CD4-positive, alpha-beta T cell treated with Interleukin-17A for 4 hours (primary cell): ENCODE measurements around the gene MST1.
"Not testable (repeated sequence)": the region's sequence is repeated elsewhere in the genome, so short reads cannot be mapped to it uniquely, and the experiment has no call there.

Source experiments
- DNase-seq: peaks from one replicate; pipeline ENCODE4 v3.0.0-alpha.2; 2020; ENCODE audit warnings: mixed read lengths

Gene MST1

DNA sequence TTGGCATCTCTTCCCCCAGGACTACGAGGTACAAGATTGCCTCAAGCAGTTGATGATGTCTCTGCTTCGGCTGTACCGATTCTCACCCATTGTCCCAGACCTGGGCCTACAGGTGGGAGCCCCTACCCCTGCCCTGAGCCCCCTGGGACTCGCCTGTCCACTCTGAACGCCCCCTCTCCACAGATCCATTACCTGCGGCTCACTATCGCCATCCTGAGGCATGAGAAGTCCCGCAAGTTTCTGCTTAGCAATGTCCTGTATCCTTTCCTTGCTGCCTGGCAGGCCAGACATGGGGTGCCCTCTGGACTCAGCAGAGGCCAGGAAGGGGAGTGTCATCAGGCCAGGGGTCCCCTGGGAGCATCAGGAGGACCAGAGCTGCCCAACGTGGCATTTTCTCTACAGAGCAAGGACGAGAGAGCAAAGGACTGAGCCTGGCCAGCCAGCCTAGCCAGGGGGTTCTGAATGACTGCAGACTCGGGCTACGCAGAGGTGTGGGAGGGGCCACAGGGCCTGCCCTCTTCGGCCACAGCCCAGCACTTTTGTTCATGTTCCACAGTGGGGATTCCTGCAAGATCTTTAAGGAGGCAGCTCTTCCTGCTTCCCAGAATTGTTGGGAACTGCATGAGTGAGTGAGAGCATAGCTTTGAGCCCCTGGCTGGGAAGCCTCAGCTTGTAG is 11.3 kb upstream of the MST1 start:
- no peak for DNase-seq

DNA sequence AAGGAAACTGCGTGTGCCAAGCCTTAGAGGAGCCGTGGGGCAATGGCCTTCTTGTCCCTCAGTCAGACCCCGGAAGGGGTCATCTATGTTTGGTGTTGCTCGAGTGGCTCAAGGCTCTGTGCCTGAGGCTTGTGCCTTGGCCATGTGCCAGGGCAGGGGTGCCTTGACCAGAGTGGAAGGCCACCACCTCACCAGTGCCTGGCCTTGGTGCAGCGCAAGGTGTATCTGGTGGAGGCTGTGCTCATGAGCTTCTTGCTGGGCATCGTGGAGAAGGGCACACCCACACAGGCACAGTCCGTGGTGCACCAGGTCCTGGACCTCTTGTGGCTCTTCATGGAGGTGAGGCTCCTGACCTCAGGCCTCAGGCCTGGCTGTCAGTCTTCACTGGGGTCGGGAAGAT is 10.7 kb upstream of the MST1 start:
- no peak for DNase-seq

DNA sequence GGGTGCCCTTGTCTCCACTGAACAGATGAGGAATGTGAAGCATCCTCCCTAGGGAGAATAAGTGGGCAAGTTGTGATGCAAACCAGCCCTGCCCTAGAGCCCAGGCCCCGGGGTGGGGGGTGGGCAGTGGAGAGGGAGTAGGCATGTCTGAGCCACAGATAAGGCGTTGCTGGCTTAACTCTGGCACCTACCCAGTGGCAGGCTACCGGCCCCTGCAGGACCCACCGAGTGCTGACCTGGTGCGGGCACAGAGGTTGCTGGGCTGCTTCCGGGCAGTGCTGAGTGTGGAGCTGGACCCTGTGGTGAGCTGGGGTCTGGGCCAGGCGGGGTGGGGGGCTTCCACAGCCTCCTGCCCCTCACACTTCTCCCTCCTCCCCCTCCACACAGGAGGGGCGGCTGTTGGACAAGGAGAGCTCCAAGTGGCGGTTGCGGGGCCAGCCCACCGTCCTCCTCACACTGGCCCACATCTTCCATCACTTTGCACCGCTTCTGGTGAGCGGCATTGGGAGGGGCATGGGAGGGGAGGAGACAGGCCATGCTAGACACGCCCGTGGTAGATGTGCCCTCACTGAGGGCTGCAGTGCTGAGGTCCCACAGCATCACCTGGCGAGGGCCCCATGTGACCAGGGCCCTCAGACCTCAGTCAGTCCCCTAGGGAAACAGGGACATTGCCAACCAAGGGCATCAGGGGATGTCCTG is 10.2 kb upstream of the MST1 start:
- no peak for DNase-seq

DNA sequence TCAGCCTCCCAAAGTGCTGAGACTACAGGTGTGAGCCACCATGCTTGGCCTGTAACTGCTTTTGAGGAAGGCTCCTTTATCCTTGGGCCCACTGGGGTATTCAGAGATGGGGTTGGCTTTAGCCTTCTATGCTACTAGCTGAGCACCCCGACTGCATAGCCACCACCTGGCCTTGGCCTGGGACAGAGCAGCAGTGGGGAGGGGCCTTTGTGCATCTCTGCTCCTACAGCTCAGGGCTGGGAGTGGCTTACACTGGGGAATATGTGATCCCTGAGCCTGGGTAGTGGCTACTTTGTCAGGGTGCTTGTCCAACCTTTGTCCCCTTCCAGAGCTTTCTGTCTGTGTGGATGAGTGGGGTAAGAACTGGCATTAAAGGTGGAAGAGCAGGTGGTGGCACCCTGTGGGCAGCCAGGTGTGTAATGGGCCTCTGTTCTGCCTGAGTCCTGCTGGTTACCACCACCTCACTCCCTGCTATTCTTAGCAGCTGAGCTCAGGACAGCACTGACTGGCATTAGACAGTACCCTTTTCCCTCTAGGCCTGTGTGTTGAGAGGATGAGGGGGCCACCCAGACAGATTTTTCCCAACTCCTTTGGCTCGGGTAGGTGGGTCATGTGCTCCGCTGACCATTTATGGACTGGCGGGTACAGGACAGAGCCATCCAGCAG is 6.2 kb upstream of the MST1 start:
- not testable (repeated sequence) for DNase-seq

GRCh38 chr3:49694409-49695070 is 5.3 kb upstream of the MST1 start:
- not testable (repeated sequence) for DNase-seq

DNA sequence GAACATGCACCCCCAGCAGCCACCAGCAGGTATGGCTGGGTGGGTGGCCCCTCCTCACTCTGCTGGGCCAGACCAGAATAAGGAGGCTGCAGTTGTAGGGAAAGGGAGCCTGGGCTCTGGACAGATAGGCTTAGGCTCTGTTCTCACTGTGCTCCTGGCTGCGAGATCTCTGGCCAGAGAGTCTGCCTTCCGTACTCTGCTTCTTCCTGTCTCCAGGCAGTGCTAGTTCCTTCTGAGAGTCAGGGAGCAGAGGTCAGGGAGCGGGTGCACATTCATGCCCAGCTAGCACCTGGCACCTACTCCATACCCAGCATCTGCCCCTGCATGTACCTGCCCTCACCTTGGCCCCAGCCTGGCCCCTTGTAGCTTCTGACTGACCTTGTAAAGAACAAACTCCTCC is 2.2 kb upstream of the MST1 start:
- not testable (repeated sequence) for DNase-seq

DNA sequence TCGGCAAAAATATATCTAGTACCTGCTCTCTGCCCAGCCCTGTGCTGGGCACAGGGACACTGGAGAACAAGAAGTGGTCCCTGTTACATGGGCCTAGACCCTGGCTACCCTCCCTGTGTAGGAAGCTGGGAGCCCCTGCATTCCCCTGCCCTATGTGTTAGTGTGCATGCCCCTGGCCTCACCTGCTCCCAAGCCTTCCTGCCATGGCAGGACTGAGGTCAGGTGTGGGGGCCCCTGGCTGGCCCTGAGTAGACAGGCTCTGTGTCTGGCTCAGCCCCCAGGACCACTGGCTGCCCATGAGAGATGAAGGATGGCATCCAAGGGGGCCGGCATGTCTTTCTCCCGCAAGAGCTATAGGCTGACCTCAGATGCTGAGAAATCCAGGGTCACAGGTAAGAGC is 1.6 kb upstream of the MST1 start:
- DNase-seq, result not testable (repeated sequence)

DNA sequence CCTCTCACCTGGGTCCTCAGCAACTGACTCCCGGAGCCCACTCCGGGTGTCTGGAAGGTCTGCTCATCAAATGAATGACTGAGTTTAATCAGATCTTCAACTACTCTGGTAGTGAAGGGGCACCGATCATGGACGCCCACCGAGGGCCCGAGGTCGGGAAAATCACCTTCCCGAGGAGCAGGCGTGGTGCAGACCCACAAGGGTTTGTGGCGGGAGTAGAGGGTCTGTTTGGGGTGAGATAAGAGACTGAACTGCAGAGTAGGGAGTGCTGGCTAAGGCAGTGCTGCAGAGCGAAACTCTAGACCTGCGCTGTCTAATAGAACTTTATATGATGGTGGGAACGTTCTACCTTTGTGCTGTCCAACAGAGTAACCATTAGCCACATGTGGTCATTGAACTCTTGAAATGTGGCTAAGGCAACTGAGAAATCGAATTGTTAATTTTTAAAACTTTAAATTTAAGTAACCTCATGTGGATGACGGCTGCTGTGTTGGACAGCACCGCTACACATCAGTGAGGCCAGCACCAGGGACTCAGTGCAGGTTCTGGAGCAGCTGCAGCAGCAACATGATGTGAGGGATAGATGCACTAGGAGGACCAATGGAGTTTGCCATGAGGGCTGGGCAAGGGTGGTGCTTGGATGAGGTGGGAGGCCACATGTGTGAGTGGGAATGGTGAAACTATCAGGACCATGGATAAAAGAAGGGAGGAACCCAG is 792 bp upstream of the MST1 start:
- not testable (repeated sequence) for DNase-seq

GRCh38 chr3:49688338-49689045 is 782 bp downstream of the MST1 start:
- peak; percentile 8 for DNase-seq

DNA sequence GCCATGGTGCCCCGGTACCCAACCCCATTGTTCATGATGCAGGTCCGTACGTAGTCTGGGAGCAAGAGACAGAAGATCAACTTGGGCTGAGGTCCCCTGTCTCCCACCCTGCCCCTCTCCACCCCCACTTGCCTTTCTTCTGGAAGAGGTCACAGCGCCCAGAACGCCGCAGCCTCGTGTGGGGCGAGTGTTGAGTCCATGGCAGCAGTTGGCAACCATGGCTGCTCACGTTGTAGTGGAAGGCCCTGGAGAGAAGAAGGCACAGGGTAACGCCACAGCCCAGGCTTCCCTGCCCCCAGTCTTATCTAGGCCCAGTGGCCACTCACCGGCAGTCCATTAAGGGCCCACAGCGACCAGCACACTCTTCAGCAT is 1.9 kb downstream of the MST1 start:
- DNase-seq, result not testable (repeated sequence)

DNA sequence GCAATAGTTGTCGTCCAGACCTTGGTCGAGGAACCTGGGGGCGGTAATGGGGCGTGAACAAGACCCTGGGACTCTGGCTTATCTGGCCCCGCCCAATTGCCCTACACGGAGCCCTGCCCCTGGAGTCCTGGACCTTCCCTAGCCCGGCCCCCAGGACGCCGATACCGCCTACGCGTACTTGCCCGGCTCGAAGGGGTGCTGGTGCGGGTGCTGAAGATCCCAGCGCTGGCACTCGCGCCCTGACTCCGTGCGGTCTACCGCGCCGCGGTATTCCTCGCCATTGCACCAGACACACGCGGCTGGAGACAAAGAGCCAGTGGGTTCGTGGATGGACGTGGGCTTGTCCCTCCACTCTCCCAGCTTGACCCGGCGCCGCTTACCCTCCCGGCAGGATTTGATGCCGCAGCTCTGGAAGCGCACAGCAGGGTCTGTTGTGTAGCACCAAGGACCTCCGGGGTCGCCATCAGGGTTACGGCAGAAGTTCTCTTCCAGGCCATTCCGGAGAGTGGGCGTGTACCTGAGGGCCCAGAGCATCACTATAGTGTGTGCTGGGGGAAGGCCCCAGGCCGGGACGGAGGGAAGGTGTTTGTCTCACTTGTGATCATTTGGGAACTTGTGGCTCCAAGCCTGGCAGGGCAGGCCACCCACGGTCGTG is 2.4 kb downstream of the MST1 start:
- DNase-seq, result peak; percentile 49

DNA sequence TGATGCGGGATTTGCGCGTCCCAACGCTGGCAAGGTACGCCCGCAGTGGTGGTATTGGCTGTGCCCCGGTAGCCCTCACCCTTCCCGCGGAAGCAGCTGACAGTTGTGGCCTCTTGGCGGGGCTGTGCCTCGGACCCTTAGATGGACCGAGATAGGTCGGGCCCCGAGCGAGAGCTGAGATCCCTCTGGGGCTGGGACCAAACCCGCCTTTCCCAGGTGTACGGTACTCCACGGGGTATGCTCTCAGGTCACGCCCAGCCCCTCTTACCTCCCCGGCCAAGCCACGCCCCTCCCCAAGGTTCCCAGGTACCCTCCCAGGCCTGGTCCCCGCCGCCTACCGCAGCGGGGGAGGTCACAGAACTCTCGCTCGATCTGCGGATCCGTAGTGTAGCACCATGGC is 2.9 kb downstream of the MST1 start:
- peak; percentile 65 for DNase-seq

DNA sequence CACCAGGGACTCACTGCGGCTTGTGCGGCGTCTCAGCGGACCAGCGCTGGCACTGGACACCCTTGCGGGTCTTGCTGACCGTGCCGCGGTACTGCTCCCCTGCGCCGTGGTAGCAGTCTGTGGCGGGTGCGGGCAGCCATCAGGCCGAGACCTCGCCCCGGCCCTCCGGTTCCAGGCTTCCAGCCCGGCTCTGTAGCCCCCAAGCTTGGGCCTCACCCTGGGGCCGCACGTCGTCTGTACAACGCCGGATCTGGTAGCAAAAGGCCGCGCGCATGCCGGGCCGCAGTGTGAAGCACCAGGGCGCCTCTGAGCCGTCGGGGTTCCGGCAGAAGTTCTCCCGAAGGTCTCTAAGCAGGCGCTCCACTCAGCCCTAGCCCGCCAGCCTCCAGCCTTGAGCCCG is 3.4 kb downstream of the MST1 start:
- not testable (repeated sequence) for DNase-seq

GRCh38 chr3:49685103-49685502 is 4.2 kb downstream of the MST1 start:
- not testable (repeated sequence) for DNase-seq

DNA sequence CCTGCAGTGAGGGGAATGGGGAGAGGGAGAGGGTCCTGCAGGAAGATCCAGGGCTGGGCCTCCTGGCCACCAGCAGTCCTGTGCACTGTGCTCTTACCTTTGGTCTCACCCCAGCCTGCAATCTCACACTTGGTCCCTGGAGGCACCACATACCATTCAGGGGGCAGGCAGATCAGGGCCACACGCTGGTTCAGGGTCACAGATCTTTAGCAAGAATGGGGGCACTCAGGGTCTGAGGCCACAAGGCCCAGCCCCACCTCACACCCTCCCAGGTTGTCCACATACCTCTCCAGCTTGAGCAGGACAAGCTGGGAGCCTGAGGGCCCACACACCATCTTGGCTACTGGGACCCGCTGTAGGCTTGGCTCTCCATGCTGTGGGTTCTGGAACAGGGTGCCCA is 4.8 kb downstream of the MST1 start:
- DNase-seq, result not testable (repeated sequence)

GRCh38 chr3:49683162-49683561 is 6.1 kb downstream of the MST1 start:
- no peak for DNase-seq

DNA sequence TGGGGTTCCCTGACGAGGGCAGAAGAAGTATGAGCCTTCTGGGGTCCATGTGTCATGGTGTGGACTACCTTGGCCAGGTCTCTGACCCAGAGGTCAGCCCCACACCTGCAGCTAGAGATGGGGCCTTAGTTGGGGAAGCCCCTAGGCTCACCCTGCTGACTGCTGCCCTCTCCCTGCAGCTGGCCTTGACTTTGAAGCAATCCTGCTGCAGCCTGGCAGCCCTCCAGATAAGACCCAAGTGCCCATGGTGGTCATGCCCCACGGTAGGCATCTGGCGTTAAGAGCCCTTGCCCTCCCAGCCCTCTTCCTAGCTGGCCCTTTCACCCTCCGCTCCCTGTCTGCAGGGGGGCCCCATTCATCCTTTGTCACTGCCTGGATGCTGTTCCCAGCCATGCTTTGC is 7.7 kb downstream of the MST1 start:
- no peak for DNase-seq

- no peak for DNase-seq
Observed at GRCh38 chr3:49681232-49681522, 8.1 kb downstream of the MST1 start.

DNA sequence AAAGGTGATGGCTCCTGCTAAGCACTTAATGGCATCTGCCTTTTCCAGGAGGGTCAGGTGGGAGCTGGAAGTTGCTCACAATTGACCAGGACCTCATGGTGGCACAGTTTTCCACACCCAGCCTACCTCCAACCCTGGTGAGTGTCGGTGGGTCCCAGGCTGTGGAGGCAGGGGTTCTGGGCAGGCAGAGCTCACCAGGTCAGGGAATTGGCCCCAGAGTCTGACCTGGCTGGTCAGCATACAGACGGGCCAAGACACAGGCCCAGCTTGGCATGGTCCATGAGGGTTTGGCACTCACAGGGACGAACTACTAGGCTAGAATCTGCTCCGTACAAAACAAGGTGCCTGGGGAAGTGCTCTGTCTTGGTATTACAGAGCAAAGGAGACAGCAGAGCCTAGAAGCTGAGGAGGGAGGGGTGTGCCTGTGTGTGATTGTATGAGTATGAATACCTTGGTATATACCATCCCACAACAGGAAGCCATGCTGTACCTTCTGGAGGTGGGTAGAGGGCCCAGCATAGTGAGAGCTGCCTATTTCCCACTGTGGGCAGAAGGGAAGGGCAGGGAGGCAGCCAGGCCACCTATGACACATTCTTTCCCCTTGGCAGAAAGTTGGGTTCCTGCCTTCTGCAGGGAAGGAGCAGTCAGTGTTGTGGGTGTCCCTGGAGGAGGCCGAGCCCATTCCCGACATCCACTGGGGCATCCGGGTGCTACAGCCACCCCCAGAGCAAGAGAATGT is 8.6 kb downstream of the MST1 start:
- no peak for DNase-seq

- no peak for DNase-seq
Observed at GRCh38 chr3:49675912-49676311, 13.4 kb downstream of the MST1 start.

DNA sequence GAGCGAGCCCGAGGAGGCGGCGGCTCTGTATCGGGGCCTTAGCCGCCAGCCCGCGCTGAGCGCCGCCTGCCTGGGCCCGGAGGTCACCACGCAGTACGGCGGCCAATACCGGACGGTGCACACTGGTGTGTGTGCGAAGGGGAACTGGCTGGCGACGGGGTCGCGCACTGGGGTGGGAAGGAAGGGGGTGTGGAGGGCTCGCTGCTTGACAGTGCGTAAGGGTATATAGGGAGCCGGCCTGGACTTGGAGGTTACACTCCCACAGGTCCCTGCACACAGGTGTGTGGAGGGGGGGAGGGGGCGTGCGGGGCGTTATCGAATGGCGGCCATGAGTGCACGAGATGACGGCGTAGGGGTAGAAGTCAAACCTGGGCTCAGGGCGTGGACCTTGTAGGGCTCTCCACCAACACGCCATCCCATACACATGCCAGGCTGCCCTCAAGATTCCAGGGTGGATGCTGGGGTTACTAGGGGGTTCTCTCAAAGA is 14.7 kb downstream of the MST1 start:
- no peak for DNase-seq
